Upper lobe of left lung (tissue), 6 donors: ENCODE results near the gene HEATR3. TPM values are rescaled to one million over a fixed set of nuclear protein-coding genes. Genes with fewer than 3 reads are reported as not detected.
A peak's percentile ranks its signal among the peaks of the same experiment; 100 is the strongest.

Experiments used
- ATAC-seq, 2 donors: fragments of 200-7000 bp; cut with Tn5 transposase; one replicate each; pipeline ENCODE4 v1.9.1; 2022; ENCODE audit warnings: mild to moderate bottlenecking in 2 of 2, moderate library complexity in 2 of 2; ENCODE audit not compliant: low FRiP score in 2 of 2
- DNase-seq, 2 donors: peaks; one replicate each; pipeline ENCODE4 v3.0.0-alpha.2; 2019 to 2020
- H3K27ac ChIP-seq, 4 donors: fragments of 200-600 bp; sonication (generic); one replicate each; pipeline ENCODE4 v1.5.1; 2016 to 2019
- H3K27me3 ChIP-seq, 4 donors: fragments of 200-600 bp; sonication (generic); one replicate each; pipeline ENCODE4 v1.5.1; 2017 to 2019
- H3K36me3 ChIP-seq, 4 donors: fragments of 200-600 bp; sonication (generic); one replicate each; pipeline ENCODE4 v1.5.1; 2016 to 2019
- H3K4me1 ChIP-seq, 4 donors: fragments of 200-600 bp; sonication (generic); one replicate each; pipeline ENCODE4 v1.5.1; 2018 to 2019
- H3K4me3 ChIP-seq, 4 donors: fragments of 200-600 bp; sonication (generic); one replicate each; pipeline ENCODE4 v1.5.1; 2017 to 2019; ENCODE audit warnings: mild to moderate bottlenecking in 2 of 4, moderate library complexity in 1 of 4
- H3K9me3 ChIP-seq, 4 donors: fragments of 200-600 bp; sonication (generic); one replicate each; pipeline ENCODE4 v1.5.1; 2018 to 2019
- EP300 ChIP-seq, 4 donors: sonication (generic); formaldehyde crosslinking; IDR thresholded peaks; one replicate each; pipeline ENCODE4 v1.5.1; 2017; ENCODE audit warnings: antibody characterized with exemption in 4 of 4, control low read depth in 2 of 4
- POLR2A ChIP-seq, 4 donors: fragments of 450-650 bp; IDR thresholded peaks; one replicate each; pipeline ENCODE4 v1.5.1; 2016 to 2017; ENCODE audit warnings: antibody characterized with exemption in 4 of 4, mild to moderate bottlenecking in 2 of 4
- POLR2AphosphoS5 ChIP-seq, 2 donors: sonication (generic); formaldehyde crosslinking; IDR thresholded peaks; one replicate each; pipeline ENCODE4 v1.5.1; 2017; ENCODE audit warnings: antibody characterized with exemption in 2 of 2
- WGBS, 2 donors: methylation state at CpG; one replicate each; pipeline ENCODE4 v1.1.5; 2017 to 2018; 5-methylcytosine and 5-hydroxymethylcytosine counted together
- total RNA-seq, 6 donors: library from RNA; depleted of rRNA in 4 of 6; stranded (reverse); fragments of >200 nt in 4 of 6; gene quantifications; one replicate each; pipeline versions ENCODE4 v1.1.0 to v1.2.1, GENCODE V29; 2016 to 2021
- TF ChIP-seq, protein P1 (sequence below), 6 experiments: fragments of 450-650 bp in 4 of 6; fragments of 200-600 bp in 2 of 6; sonication (generic) in 2 of 6; IDR thresholded peaks; one replicate each; pipeline ENCODE4 v1.5.1; 2016 to 2019; ENCODE audit warnings: antibody characterized with exemption in 6 of 6
- donor health status: DM: no; HTN: no; CAD: no; lungs with moderate emphysema.
- donor health status: DM: no; HTN: yes; CAD: no; lungs with severe emphysema.

HEATR3 gene
- total RNA-seq, 6 donors from 2014 or later = 15.0 to 59.7 (median 25.1) TPM

DNA sequence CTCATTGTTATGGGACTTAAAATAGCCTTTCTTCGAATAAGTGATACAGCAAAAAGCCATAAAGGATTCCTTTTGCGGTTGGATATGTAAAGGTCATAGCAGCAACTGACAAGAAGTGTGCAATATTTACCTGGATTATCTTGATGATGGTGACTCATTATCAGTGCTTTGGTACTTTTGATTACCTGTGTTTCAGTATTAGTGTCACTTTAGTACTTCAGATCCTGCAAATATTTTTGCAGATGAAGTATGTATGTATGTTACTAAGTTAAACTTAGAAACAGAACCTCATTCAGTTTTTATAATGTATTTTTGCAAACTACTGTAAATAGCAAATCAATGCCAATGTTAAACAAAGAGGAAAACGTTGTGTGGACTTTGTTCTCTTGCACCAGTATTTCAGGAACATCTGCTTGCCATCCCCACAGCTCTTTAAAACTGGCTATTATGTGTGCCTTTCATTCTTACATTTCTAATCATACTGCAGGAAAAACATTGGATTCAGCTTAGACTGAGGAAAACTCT is 30.2 kb upstream of the HEATR3 start:
- ATAC-seq = no peak
- Histone ChIP-seq H3K4me3 (no peak overlapping the region), H3K9me3 (no peaks in the 10 kb centered on the region), H3K36me3 (peaks cover 9 to 60% (median 20%) of the 10 kb centered on the region in 4 donors), H3K27me3 (no peaks in the 10 kb centered on the region), H3K27ac (no peak overlapping the region), H3K4me1 (peaks cover 3 to 35% (median 23%) of the 10 kb centered on the region in 4 donors)
- TF ChIP-seq POLR2A (IDR thresholded peaks at IDR 0.05) = no peak
- no peak for TF ChIP-seq POLR2AphosphoS5 (IDR thresholded peaks at IDR 0.05)
- TF ChIP-seq EP300 (IDR thresholded peaks at IDR 0.05) = no peak
- TF ChIP-seq, protein P1, sequence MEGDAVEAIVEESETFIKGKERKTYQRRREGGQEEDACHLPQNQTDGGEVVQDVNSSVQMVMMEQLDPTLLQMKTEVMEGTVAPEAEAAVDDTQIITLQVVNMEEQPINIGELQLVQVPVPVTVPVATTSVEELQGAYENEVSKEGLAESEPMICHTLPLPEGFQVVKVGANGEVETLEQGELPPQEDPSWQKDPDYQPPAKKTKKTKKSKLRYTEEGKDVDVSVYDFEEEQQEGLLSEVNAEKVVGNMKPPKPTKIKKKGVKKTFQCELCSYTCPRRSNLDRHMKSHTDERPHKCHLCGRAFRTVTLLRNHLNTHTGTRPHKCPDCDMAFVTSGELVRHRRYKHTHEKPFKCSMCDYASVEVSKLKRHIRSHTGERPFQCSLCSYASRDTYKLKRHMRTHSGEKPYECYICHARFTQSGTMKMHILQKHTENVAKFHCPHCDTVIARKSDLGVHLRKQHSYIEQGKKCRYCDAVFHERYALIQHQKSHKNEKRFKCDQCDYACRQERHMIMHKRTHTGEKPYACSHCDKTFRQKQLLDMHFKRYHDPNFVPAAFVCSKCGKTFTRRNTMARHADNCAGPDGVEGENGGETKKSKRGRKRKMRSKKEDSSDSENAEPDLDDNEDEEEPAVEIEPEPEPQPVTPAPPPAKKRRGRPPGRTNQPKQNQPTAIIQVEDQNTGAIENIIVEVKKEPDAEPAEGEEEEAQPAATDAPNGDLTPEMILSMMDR (IDR thresholded peaks at IDR 0.05) = no peak
- WGBS, 2 donors = 51 to 73% methylated on average over 3 of the region's 3 CpGs
- no peak for DNase-seq

DNA sequence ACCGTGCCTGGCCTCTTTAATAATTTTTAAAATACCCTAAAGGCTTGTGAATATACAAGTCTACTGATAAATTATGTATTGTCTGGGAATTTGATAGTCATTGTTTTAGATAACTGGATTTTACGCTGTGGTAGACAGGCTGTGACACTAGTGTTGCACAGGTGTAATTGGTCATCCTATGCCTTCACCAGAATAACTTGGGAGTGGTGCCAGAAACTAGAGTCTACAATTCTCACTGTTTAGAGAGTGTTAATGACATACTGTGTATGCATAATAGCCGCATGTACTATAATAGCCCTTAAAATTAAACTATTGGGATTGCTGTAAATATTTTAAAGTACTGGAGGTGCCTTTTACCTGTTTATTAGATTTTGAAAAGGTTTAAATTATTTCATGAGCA is 29.3 kb upstream of the HEATR3 start:
- 80 to 83% methylated on average over 3 of the region's 3 CpGs for WGBS, 2 donors
- DNase-seq (no peak), ATAC-seq (no peak)

DNA sequence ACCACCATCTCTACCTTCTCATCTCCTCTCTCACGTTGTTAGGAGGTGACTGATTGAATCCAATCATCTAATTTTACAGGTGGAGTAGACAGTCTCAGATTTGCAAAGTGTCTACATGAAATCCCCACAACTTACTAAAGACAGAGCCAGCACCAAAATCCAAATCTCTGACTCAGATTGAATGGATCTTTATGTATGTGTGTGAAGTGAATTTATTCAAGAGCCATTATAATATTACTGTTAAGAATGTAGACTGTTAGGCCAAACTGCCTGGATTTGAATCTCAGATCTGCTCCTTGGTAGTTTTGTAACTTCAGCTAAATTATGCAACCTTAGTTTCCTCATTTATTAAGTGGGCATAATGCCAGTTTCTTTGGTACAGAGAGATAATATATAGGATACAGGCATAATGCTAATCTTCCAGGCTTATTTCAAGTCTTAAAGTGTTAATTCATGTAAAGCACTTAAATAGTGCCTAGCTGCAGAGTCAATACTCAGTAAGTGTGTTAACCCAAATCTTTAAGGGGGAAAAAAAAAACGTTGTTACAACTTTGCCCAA is 28.0 kb upstream of the HEATR3 start:
- peaks cover 4 to 39% (median 16%) of the 10 kb centered on the region in 4 donors for H3K36me3 ChIP-seq
- DNase-seq (no peak), ATAC-seq (peak; percentile 11 to 69)
- H3K9me3 ChIP-seq = no peaks in the 10 kb centered on the region
- H3K4me3 ChIP-seq = no peak overlapping the region
- H3K27ac ChIP-seq = peak overlapping the region; percentile 68 to 73 (median 68)
- TF ChIP-seq, protein P1 (IDR thresholded peaks at IDR 0.05) = no peak
- TF ChIP-seq EP300 (IDR thresholded peaks at IDR 0.05) = no peak
- peak in 1 of 2 donors; percentile 20 for TF ChIP-seq POLR2AphosphoS5 (IDR thresholded peaks at IDR 0.05)
- TF ChIP-seq POLR2A (IDR thresholded peaks at IDR 0.05) = no peak
- H3K27me3 ChIP-seq = no peaks in the 10 kb centered on the region
- 29 to 38% methylated on average over 2 of the region's 2 CpGs for WGBS, 2 donors
- H3K4me1 ChIP-seq = peaks cover 3 to 35% (median 23%) of the 10 kb centered on the region in 4 donors

More for the DNA sequence above, 29.3 kb upstream of the HEATR3 start:
- H3K27ac ChIP-seq = no peak overlapping the region
- no peaks in the 10 kb centered on the region for H3K9me3 ChIP-seq
- no peak overlapping the region for H3K4me3 ChIP-seq
- peaks cover 9 to 52% (median 19%) of the 10 kb centered on the region in 4 donors for H3K36me3 ChIP-seq
- TF ChIP-seq POLR2A (IDR thresholded peaks at IDR 0.05) = no peak
- no peaks in the 10 kb centered on the region for H3K27me3 ChIP-seq
- peaks cover 3 to 35% (median 23%) of the 10 kb centered on the region in 4 donors for H3K4me1 ChIP-seq

DNA sequence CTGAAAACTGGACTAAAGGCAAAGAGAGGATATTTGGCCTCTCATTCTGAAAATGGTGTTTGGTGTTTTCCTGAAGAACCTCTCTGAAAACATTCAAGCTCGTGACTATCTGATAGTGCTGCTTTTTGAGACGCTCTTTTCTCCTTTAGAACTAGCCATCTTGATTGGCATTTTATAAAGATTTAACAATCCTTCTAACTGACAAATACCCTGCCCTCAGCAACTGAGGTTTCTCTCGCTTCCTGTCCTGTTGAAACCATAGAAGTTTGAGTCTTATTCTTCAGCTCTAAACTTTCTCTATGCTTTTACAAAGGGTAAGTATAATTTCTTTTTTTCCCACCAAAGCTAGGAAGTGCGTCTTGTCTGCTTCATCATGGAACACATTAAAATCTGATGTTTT is 27.5 kb upstream of the HEATR3 start:
- ATAC-seq (no peak), DNase-seq (no peak)
- peak overlapping the region; percentile 68 to 73 (median 68) for H3K27ac ChIP-seq
- H3K36me3 ChIP-seq = peaks cover 4 to 34% (median 14%) of the 10 kb centered on the region in 4 donors
- no peaks in the 10 kb centered on the region for H3K27me3 ChIP-seq
- no peak for TF ChIP-seq EP300 (IDR thresholded peaks at IDR 0.05)
- TF ChIP-seq POLR2AphosphoS5 (IDR thresholded peaks at IDR 0.05) = no peak
- no peak for TF ChIP-seq POLR2A (IDR thresholded peaks at IDR 0.05)
- TF ChIP-seq, protein P1 (IDR thresholded peaks at IDR 0.05) = no peak
- H3K9me3 ChIP-seq = no peaks in the 10 kb centered on the region
- 50 to 75% methylated on average over 4 of the region's 4 CpGs for WGBS, 2 donors
- peaks cover 3 to 35% (median 23%) of the 10 kb centered on the region in 4 donors for H3K4me1 ChIP-seq
- no peak overlapping the region for H3K4me3 ChIP-seq

DNA sequence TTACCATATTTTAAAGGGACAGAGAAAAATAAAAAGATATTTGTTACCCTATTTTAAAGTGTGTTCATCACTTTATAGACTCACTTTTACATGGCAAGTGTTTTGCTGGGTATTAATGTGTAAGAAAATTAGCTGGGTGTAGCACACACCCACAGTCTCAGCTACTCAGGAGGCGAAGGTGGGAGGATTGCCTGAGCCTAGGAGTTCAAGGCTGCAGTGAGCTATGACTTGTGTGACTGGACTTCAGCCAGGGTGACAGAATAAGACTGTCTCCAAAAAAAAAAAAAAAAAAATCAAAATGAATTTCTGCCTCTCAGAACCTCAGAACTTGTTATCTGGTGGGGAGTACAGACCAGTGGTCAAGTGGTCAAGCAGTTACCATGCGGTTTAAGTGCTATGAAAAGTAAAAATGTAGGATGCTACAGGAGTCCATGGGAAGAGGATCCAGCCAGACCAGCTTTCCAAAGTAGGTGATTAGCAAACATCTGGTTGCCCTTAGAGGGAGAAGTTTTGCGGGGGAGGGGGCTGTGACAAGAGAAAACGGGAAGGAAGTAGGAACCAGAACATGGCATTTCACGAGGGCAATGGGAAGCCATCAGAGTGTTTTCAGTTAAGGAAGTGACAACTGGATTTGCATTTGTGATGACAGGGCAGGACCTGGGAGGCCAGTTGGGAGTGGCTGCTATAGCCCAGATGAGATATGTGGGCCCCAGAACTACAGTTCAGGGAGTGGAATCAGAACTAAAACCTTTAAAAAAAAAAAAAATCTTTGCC is 26.8 kb upstream of the HEATR3 start:
- no peaks in the 10 kb centered on the region for H3K27me3 ChIP-seq
- ATAC-seq = peak; percentile 71 to 91

More for the DNA sequence above, 26.8 kb upstream of the HEATR3 start:
- H3K27ac ChIP-seq = peak overlapping the region; percentile 68 to 73 (median 68)
- 43 to 47% methylated on average over 5 of the region's 5 CpGs for WGBS, 2 donors
- no peak overlapping the region for H3K4me3 ChIP-seq
- peaks cover 4 to 27% (median 9%) of the 10 kb centered on the region in 4 donors for H3K36me3 ChIP-seq
- H3K4me1 ChIP-seq = peaks cover 3 to 35% (median 23%) of the 10 kb centered on the region in 4 donors
- no peaks in the 10 kb centered on the region for H3K9me3 ChIP-seq
- DNase-seq = peak in 1 of 2 donors; percentile 81
- peak in 1 of 4 donors; percentile 25 for TF ChIP-seq POLR2A (IDR thresholded peaks at IDR 0.05)
- peak in 1 of 2 donors; percentile 36 for TF ChIP-seq POLR2AphosphoS5 (IDR thresholded peaks at IDR 0.05)
- TF ChIP-seq, protein P1 (IDR thresholded peaks at IDR 0.05) = no peak
- TF ChIP-seq EP300 (IDR thresholded peaks at IDR 0.05) = peak in 1 of 4 donors; percentile 37
